OCI-LY7 (cell line): ENCODE measurements around the gene SIGLEC7. TPM values are rescaled to one million over a fixed set of nuclear protein-coding genes. Genes with fewer than 3 reads are reported as not detected.

Experiments used
- BruUV-seq: library from RNA; stranded (reverse); fragments of 400-500 nt; replicated peaks from 2 replicates; lab custom pipeline; 2021; lab: Mats Ljungman, UMichigan
- CTCF ChIA-PET: fragments of 300-600 bp; sonication (Branson Sonifier 250); formaldehyde crosslinking; loops from one replicate; lab custom pipeline; 2022; ENCODE audit warnings: antibody characterized with exemption; ENCODE audit not compliant: unreplicated experiment; lab: Charles Lee
- POLR2A ChIA-PET: fragments of 300-600 bp; sonication (Branson Sonifier 250); formaldehyde crosslinking; loops from one replicate; lab custom pipeline; 2022; ENCODE audit warnings: antibody characterized with exemption; lab: Charles Lee
- DNase-seq: peaks from one replicate; pipeline ENCODE4 v3.0.0-alpha.2; 2015; ENCODE audit warnings: low spot score
- H2AFZ ChIP-seq: fragments of 200-600 bp; sonication (generic), shearing (Covaris generic); 2 replicates; pipeline ENCODE4 v1.6.1; 2014; ENCODE audit warnings: mild to moderate bottlenecking, antibody characterized with exemption, low read length, moderate library complexity
- H3K27ac ChIP-seq: fragments of 200-600 bp; sonication (generic); 2 replicates; pipeline ENCODE4 v1.5.1; 2014; ENCODE audit warnings: mixed run types, low read depth, mild to moderate bottlenecking, moderate library complexity, low read length, inconsistent platforms; ENCODE audit not compliant: poor library complexity, severe bottlenecking
- H3K36me3 ChIP-seq: fragments of 200-600 bp; sonication (generic); 2 replicates; pipeline ENCODE4 v1.6.1; 2014; ENCODE audit warnings: mild to moderate bottlenecking, antibody characterized with exemption, low read length, moderate library complexity, mixed read lengths; ENCODE audit not compliant: insufficient read depth
- H3K4me1 ChIP-seq: fragments of 200-600 bp; sonication (generic); 2 replicates; pipeline ENCODE4 v1.5.1; 2014; ENCODE audit warnings: mild to moderate bottlenecking, low read length; ENCODE audit not compliant: insufficient read depth, poor library complexity, severe bottlenecking
- H3K4me2 ChIP-seq: fragments of 200-600 bp; sonication (generic); 2 replicates; pipeline ENCODE4 v1.6.1; 2014; ENCODE audit warnings: mild to moderate bottlenecking, low read length
- H3K4me3 ChIP-seq: fragments of 200-600 bp; sonication (generic); 2 replicates; pipeline ENCODE4 v1.5.1; 2014; ENCODE audit warnings: mild to moderate bottlenecking, low read depth, low read length; ENCODE audit not compliant: poor library complexity, severe bottlenecking
- H3K79me2 ChIP-seq: fragments of 200-600 bp; sonication (generic); 2 replicates; pipeline ENCODE4 v1.6.1; 2016; ENCODE audit warnings: low read depth, mild to moderate bottlenecking, low read length, moderate library complexity, mixed read lengths; ENCODE audit not compliant: insufficient read depth
- H3K9me2 ChIP-seq: fragments of 200-600 bp; sonication (generic); 2 replicates; pipeline ENCODE4 v1.6.1; 2016; ENCODE audit warnings: mild to moderate bottlenecking, low read length, mixed read lengths; ENCODE audit not compliant: insufficient read depth
- H3K9me3 ChIP-seq: fragments of 200-600 bp; sonication (generic); 2 replicates; pipeline ENCODE4 v1.6.1; 2014; ENCODE audit warnings: mild to moderate bottlenecking, mixed run types, low read length, mixed read lengths
- H4K20me1 ChIP-seq: fragments of 200-600 bp; sonication (generic); 2 replicates; pipeline ENCODE4 v1.6.1; 2014; ENCODE audit warnings: mild to moderate bottlenecking, antibody characterized with exemption, low read length, moderate library complexity, mixed read lengths; ENCODE audit not compliant: insufficient read depth
- EZH2phosphoT487 ChIP-seq: fragments of 200-600 bp; sonication (generic); IDR thresholded peaks from 2 replicates; pipeline ENCODE4 v1.6.1; 2018; ENCODE audit warnings: low read depth, borderline replicate concordance, mild to moderate bottlenecking, mixed run types, antibody characterized with exemption, low read length, moderate library complexity, mixed read lengths
- intact Hi-C: fragments of 100-400 bp; cut with micrococcal nuclease; formaldehyde crosslinking; loops from one replicate; pipeline ENCODE4 v1.10.0; 2022; ENCODE audit not compliant: unreplicated experiment
- total RNA-seq, 2 experiments: library from RNA; depleted of rRNA in 1 of 2; stranded (reverse); fragments of >200 nt in 1 of 2; shearing (Covaris generic) in 1 of 2; gene quantifications; 2 replicates each; pipeline ENCODE4 v1.2.3, GENCODE V29; 2014 to 2022
- TF ChIP-seq, protein P1 (sequence below): fragments of 200-600 bp; sonication (generic); conservative IDR thresholded peaks from 2 replicates; pipeline ENCODE4 v1.5.1; 2014; ENCODE audit warnings: mild to moderate bottlenecking, antibody characterized with exemption, low read length, moderate library complexity, mixed read lengths

SIGLEC7 gene
- total RNA-seq, 2 experiments from 2014 or later = not detected

GRCh38 chr19:51137792-51138425 is 4.2 kb upstream of the SIGLEC7 start:
- Histone ChIP-seq H3K36me3 (no peaks in the 10 kb centered on the region), H4K20me1 (no peaks in the 10 kb centered on the region), H3K9me3 (no peaks in the 10 kb centered on the region), H3K4me2 (no peak overlapping the region), H3K79me2 (no peaks in the 10 kb centered on the region), H3K4me1 (no peaks in the 10 kb centered on the region), H3K27ac (no peak overlapping the region), H2AFZ (no peak overlapping the region), H3K9me2 (no peaks in the 10 kb centered on the region), H3K4me3 (no peak overlapping the region)
- no peak for DNase-seq
- intact Hi-C loops = no loop called here
- ChIA-PET POLR2A (no interaction called here), CTCF (no interaction called here)
- no TSS peak for BruUV-seq
- TF ChIP-seq, protein P1, sequence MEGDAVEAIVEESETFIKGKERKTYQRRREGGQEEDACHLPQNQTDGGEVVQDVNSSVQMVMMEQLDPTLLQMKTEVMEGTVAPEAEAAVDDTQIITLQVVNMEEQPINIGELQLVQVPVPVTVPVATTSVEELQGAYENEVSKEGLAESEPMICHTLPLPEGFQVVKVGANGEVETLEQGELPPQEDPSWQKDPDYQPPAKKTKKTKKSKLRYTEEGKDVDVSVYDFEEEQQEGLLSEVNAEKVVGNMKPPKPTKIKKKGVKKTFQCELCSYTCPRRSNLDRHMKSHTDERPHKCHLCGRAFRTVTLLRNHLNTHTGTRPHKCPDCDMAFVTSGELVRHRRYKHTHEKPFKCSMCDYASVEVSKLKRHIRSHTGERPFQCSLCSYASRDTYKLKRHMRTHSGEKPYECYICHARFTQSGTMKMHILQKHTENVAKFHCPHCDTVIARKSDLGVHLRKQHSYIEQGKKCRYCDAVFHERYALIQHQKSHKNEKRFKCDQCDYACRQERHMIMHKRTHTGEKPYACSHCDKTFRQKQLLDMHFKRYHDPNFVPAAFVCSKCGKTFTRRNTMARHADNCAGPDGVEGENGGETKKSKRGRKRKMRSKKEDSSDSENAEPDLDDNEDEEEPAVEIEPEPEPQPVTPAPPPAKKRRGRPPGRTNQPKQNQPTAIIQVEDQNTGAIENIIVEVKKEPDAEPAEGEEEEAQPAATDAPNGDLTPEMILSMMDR = no peak
- TF ChIP-seq EZH2phosphoT487 = no peak

- intact Hi-C loops = no loop called here
- no peak overlapping the region for H2AFZ ChIP-seq
- no peaks in the 10 kb centered on the region for H4K20me1 ChIP-seq
- ChIA-PET CTCF (no interaction called here), POLR2A (no interaction called here)
- H3K27ac ChIP-seq = no peak overlapping the region
- H3K36me3 ChIP-seq = no peaks in the 10 kb centered on the region
- H3K4me1 ChIP-seq = no peaks in the 10 kb centered on the region
- DNase-seq = no peak
- H3K9me3 ChIP-seq = no peaks in the 10 kb centered on the region
- no peaks in the 10 kb centered on the region for H3K79me2 ChIP-seq
- no peak overlapping the region for H3K4me2 ChIP-seq
- TF ChIP-seq EZH2phosphoT487 = no peak
- TF ChIP-seq, protein P1 = no peak
- no TSS peak for BruUV-seq
- no peak overlapping the region for H3K4me3 ChIP-seq
- no peaks in the 10 kb centered on the region for H3K9me2 ChIP-seq
These were observed 3.5 kb upstream of the SIGLEC7 start for GRCh38 chr19:51138549-51138979.

DNA sequence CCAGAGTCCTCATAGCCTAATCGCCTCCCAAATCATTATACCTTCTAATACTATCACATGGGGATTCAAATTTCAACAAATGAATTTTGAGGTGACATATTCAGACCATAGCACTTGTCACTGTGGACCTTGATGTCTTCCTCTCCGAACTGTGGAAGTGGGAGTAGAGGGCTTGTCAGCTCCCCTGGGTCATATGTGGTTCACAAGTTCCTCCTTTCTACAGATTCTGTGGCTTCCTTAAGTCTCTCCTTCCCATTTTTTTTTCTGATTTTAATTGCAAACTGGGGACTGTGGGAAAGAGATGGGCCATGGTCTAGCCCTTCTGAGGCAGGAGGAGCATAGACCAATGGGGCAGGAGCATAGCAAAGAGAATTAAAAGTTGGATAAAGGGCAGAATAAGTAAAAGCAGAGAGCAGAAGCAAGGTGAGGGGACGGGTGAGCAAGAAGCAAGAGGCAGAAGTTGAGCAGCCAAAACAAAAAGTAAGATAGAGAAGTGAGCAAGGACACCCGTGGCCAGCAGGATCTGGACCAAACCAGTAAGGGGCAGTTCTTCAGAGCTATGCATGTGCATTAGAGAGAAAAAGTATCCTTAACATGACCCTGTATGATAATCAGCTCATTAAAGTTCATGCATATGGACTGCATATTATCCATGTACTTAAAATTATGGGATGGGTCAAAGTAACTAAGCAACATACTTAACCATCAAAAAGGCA is 2.6 kb upstream of the SIGLEC7 start:
- Histone ChIP-seq H3K4me1 (no peaks in the 10 kb centered on the region), H3K4me2 (no peak overlapping the region), H3K9me3 (no peaks in the 10 kb centered on the region), H4K20me1 (no peaks in the 10 kb centered on the region), H3K36me3 (no peaks in the 10 kb centered on the region), H3K4me3 (no peak overlapping the region), H3K9me2 (no peaks in the 10 kb centered on the region), H2AFZ (no peak overlapping the region), H3K79me2 (no peaks in the 10 kb centered on the region), H3K27ac (no peak overlapping the region)
- TF ChIP-seq, protein P1 = no peak
- ChIA-PET POLR2A (no interaction called here), CTCF (no interaction called here)
- no peak for DNase-seq
- intact Hi-C loops = no loop called here
- BruUV-seq = no TSS peak
